Kidney (tissue), 14 donors: ENCODE data around the gene DLEU7. TPM values are rescaled to one million over a fixed set of nuclear protein-coding genes. Genes with fewer than 3 reads are reported as not detected.

ENCODE experiments used
- DNase-seq, 5 donors: peaks; one replicate each; pipeline ENCODE4 v3.0.0-alpha.2; 2013 to 2020
- FAIRE-seq: peaks from 2 replicates; lab custom pipeline; 2012; peaks lifted over from hg19 to GRCh38; lab: Jason Lieb, UNC
- H3K27ac ChIP-seq, 2 donors: one replicate each; pipeline ENCODE4 v1.7.0; 2013; ENCODE audit warnings: low read depth in 2 of 2, low read length in 2 of 2, inconsistent platforms in 1 of 2
- H3K27me3 ChIP-seq: one replicate; pipeline ENCODE4 v1.7.1; 2013; ENCODE audit warnings: low read length, inconsistent platforms; ENCODE audit not compliant: control insufficient read depth, insufficient read depth
- H3K36me3 ChIP-seq, 3 donors: one replicate each; pipeline versions ENCODE4 v1.7.0 to v1.7.1; 2013; ENCODE audit warnings: low read length in 3 of 3, control low read depth in 1 of 3, inconsistent platforms in 1 of 3; ENCODE audit not compliant: insufficient read depth in 3 of 3, control insufficient read depth in 2 of 3
- H3K4me1 ChIP-seq, 3 donors: one replicate each; pipeline versions ENCODE4 v1.7.0 to v1.7.1; 2013; ENCODE audit warnings: low read length in 3 of 3, inconsistent platforms in 1 of 3, low read depth in 1 of 3; ENCODE audit not compliant: control insufficient read depth in 2 of 3, insufficient read depth in 2 of 3
- H3K4me3 ChIP-seq, 3 donors: one replicate each; pipeline versions ENCODE4 v1.7.0 to v1.8.1; 2013; ENCODE audit warnings: low read length in 3 of 3, control low read depth in 1 of 3, inconsistent platforms in 1 of 3
- H3K9ac ChIP-seq, 3 donors: one replicate each; pipeline versions ENCODE4 v1.7.0 to v1.7.1; 2013; ENCODE audit warnings: low read length in 3 of 3, control low read depth in 1 of 3, inconsistent platforms in 1 of 3
- H3K9me3 ChIP-seq, 3 donors: one replicate each; pipeline versions ENCODE4 v1.7.0 to v1.7.1; 2013; ENCODE audit warnings: low read length in 3 of 3, control low read depth in 1 of 3, inconsistent platforms in 1 of 3; ENCODE audit not compliant: control insufficient read depth in 2 of 3, insufficient read depth in 1 of 3
- CTCF ChIP-seq: IDR thresholded peaks from 3 replicates; pipeline ENCODE4 v1.5.1; 2012; ENCODE audit warnings: mild to moderate bottlenecking, moderate library complexity, borderline replicate concordance; ENCODE audit not compliant: insufficient read depth; ENCODE audit errors: extremely low read depth
- intact Hi-C: fragments of 100-400 bp; cut with DNase I; formaldehyde crosslinking; loops from one replicate; pipeline ENCODE4 v1.11.1; 2022
- polyA plus RNA-seq: library from polyadenylated mRNA; stranded (reverse); fragments of 350-450 nt; fragmentation: Illumina TruSeq; extraction: RNeasy Lipid Tissue Mini Kit (QIAGEN cat#74804); gene quantifications from one replicate; pipeline ENCODE4 v1.2.3, GENCODE V29; 2014; ENCODE audit warnings: low read depth, low replicate concordance; ENCODE audit not compliant: insufficient read depth
- total RNA-seq: library from RNA; stranded (reverse); fragmentation: NEBNext Ultra II Directional; extraction: Animal tissue kit (Norgen Biotek cat#: 25700); gene quantifications from one replicate; pipeline ENCODE4 v1.2.1, GENCODE V29; 2021
- donor health status: control.
- donor health status: control.
- donor health status: control.
- donor health status: control.
- donor health status: control.
- donor health status: DM: yes; HTN: yes; CAD: no.
- donor health status: Normal renal cell carcinoma (clear cell type).

DLEU7 gene
- total and polyA plus RNA-seq, 2 donors from 2014 or later, result 0.28 to 0.75 TPM

DNA sequence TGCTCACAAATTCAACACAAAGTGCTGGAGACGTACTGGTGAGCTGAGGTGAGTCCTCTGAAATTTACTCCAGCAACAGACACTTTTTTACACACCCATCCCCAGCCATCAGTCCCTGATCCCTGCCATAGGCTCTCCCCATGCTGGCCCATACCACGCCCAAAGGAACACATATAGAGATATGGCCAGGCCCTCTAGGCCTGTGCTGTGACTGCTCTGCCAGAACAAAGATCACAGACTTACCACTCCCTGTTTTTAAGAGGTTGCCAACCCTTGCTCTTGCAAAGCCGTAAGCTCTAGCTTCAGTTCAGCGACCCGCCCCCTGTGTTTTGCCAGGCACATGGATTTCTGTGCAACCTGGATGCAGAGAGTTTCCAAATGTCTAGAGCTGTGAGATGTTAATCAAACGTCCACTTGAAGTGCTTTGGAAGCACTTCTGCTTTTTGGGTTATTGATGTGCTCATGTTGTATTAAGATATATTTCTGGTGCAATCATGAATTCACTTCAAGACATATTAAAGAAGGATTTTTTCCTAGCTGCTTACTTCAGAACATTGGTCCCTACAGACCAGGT, 59.7 kb downstream of the DLEU7 start:
- DNase-seq (no peak), FAIRE-seq (no peak)
- H3K9ac ChIP-seq, result no peak overlapping the region
- H3K27me3 ChIP-seq, result no peaks in the 10 kb centered on the region
- H3K9me3 ChIP-seq, result no peaks in the 10 kb centered on the region
- intact Hi-C loops, result no loop called here
- no peaks in the 10 kb centered on the region for H3K4me1 ChIP-seq
- no peak overlapping the region for H3K27ac ChIP-seq
- TF ChIP-seq CTCF, result no peak
- H3K36me3 ChIP-seq, result no peaks in the 10 kb centered on the region
- no peak overlapping the region for H3K4me3 ChIP-seq

GRCh38 chr13:50783066-50783465, 60.4 kb downstream of the DLEU7 start:
- H3K4me3 ChIP-seq, result no peak overlapping the region
- DNase-seq, result no peak
- no peak overlapping the region for H3K27ac ChIP-seq
- no peak for TF ChIP-seq CTCF
- no peak overlapping the region for H3K9ac ChIP-seq
- H3K36me3 ChIP-seq, result no peaks in the 10 kb centered on the region
- FAIRE-seq, result no peak
- intact Hi-C loops, result no loop called here
- H3K27me3 ChIP-seq, result no peaks in the 10 kb centered on the region
- H3K4me1 ChIP-seq, result no peaks in the 10 kb centered on the region
- no peaks in the 10 kb centered on the region for H3K9me3 ChIP-seq

DNA sequence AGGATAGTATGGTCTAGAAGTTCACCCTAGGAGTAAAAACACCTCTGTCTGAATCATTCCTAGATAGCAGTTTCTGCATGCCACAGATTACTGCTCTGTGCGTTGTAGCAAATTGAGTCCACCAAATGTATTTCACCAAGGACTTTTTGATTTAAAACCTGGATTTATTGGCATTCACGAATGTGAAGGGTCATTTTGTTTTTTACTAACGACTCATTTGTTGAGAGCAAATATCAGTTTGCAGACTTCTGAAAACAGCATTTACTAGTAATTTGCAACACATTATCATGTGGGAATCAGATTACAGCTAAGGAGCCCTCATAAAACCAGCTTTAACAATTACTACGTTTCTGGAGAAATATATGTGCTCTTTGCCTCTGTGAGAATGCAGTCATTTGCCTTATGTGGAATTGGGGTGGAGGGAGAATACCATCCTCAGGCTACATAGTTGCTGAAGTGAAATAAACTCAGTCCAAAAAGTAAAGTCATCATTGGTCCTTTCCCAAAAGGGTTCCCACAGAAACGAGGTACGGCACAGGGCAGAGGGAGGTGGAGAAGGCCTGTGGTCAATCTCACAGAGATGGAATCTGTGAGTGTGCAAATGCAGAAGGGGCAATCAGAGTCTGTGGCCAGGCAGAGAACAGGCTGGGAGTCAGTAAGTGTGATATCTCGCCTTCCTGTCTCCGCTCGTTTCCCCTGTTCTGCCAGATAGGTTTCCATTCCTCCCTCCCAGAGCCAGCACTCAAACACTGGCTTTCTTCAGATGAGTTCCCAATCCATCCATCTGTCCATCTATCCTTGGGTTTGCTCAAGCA, 63.1 kb downstream of the DLEU7 start:
- no peak overlapping the region for H3K27ac ChIP-seq

More for the DNA sequence above, 63.1 kb downstream of the DLEU7 start:
- no peak for TF ChIP-seq CTCF
- Histone ChIP-seq H3K4me1 (no peaks in the 10 kb centered on the region), H3K27me3 (no peaks in the 10 kb centered on the region), H3K9me3 (peaks cover 0 to 1% (median 0%) of the 10 kb centered on the region in 3 donors), H3K36me3 (no peaks in the 10 kb centered on the region), H3K4me3 (no peak overlapping the region), H3K9ac (no peak overlapping the region)
- no peak for FAIRE-seq
- DNase-seq, result peak in 1 of 5 donors; percentile 23
- intact Hi-C loops, result no loop called here
